IMR-90 (cell line): ENCODE data around the gene C10orf105. TPM values are rescaled to one million over a fixed set of nuclear protein-coding genes. Genes with fewer than 3 reads are reported as not detected.

Experiments used
- ATAC-seq: fragments of 200-7000 bp; cut with Tn5 transposase; 2 replicates; pipeline ENCODE4 v1.9.1; 2020; ENCODE audit warnings: low read depth, mild to moderate bottlenecking, moderate library complexity
- BruUV-seq: library from RNA; stranded (reverse); fragments of 400-500 nt; replicated peaks from 2 replicates; lab custom pipeline; 2021; lab: Mats Ljungman, UMichigan
- CTCF ChIA-PET: fragments of 300-600 bp; formaldehyde crosslinking; extraction: SDS; loops from one replicate; lab custom pipeline; 2021; ENCODE audit warnings: antibody characterized with exemption; lab: Yijun Ruan, JAX
- POLR2A ChIA-PET: fragments of 300-600 bp; sonication (Branson Sonifier 250); formaldehyde crosslinking; loops from one replicate; lab custom pipeline; 2022; ENCODE audit warnings: antibody characterized with exemption; ENCODE audit not compliant: unreplicated experiment; lab: Charles Lee
- DNase-seq: peaks from one replicate; pipeline ENCODE4 v3.0.0; 2013
- H2AFZ ChIP-seq: replicated peaks from 2 replicates; pipeline ENCODE3; 2013; ENCODE audit warnings: low read length, mild to moderate bottlenecking; ENCODE audit not compliant: poor library complexity
- H2AK5ac ChIP-seq: 2 replicates; pipeline ENCODE4 v1.6.1; 2013; ENCODE audit warnings: low read depth, low read length, inconsistent platforms
- H2AK9ac ChIP-seq: replicated peaks from 2 replicates; pipeline ENCODE3; 2013; ENCODE audit warnings: mild to moderate bottlenecking, low read depth, low read length, moderate library complexity; ENCODE audit not compliant: poor library complexity
- H2BK120ac ChIP-seq: 2 replicates; pipeline ENCODE4 v1.6.1; 2013; ENCODE audit warnings: low read depth, low read length, inconsistent platforms
- H2BK15ac ChIP-seq: 3 replicates; pipeline ENCODE4 v1.6.1; 2013; ENCODE audit warnings: low read depth, low read length, inconsistent platforms
- H2BK20ac ChIP-seq: 2 replicates; pipeline ENCODE4 v1.6.1; 2013; ENCODE audit warnings: low read depth, mild to moderate bottlenecking, inconsistent platforms, low read length, moderate library complexity
- H2BK5ac ChIP-seq: 2 replicates; pipeline ENCODE4 v1.6.1; 2013; ENCODE audit warnings: mild to moderate bottlenecking, low read depth, low read length, inconsistent platforms; ENCODE audit not compliant: poor library complexity, severe bottlenecking
- H3K14ac ChIP-seq: replicated peaks from 2 replicates; pipeline ENCODE4 v1.6.1; 2013; ENCODE audit warnings: low read depth, low read length, inconsistent platforms
- H3K18ac ChIP-seq: 2 replicates; pipeline ENCODE4 v1.6.1; 2013; ENCODE audit warnings: low read depth, low read length, control low read depth
- H3K23ac ChIP-seq: 2 replicates; pipeline ENCODE4 v1.6.1; 2013; ENCODE audit warnings: low read depth, low read length, inconsistent platforms
- H3K27ac ChIP-seq: 2 replicates; pipeline ENCODE4 v1.5.1; 2013; ENCODE audit warnings: mild to moderate bottlenecking, control low read depth, low read length; ENCODE audit not compliant: insufficient read depth
- H3K27me3 ChIP-seq: 2 replicates; pipeline ENCODE4 v1.6.1; 2013; ENCODE audit warnings: low read length; ENCODE audit not compliant: control insufficient read depth, insufficient read depth
- H3K36me3 ChIP-seq: 2 replicates; pipeline ENCODE4 v1.6.1; 2013; ENCODE audit warnings: low read length, mixed read lengths; ENCODE audit not compliant: control insufficient read depth, insufficient read depth
- H3K4ac ChIP-seq: 2 replicates; pipeline ENCODE4 v1.6.1; 2013; ENCODE audit warnings: low read depth, low read length, inconsistent platforms
- H3K4me1 ChIP-seq: 2 replicates; pipeline ENCODE4 v1.6.1; 2013; ENCODE audit warnings: low read length, mixed read lengths; ENCODE audit not compliant: control insufficient read depth, insufficient read depth
- H3K4me2 ChIP-seq: 2 replicates; pipeline ENCODE4 v1.6.1; 2013; ENCODE audit warnings: low read depth, mild to moderate bottlenecking, control low read depth, low read length, moderate library complexity
- H3K4me3 ChIP-seq: 2 replicates; pipeline ENCODE4 v1.5.1; 2013; ENCODE audit warnings: low read depth, mild to moderate bottlenecking, control low read depth, low read length, moderate library complexity; ENCODE audit not compliant: insufficient read depth
- H3K56ac ChIP-seq: 2 replicates; pipeline ENCODE4 v1.6.1; 2013; ENCODE audit warnings: low read length, inconsistent platforms; ENCODE audit not compliant: insufficient read depth; ENCODE audit errors: extremely low read depth
- H3K79me1 ChIP-seq, 2 experiments: 2 replicates each; pipeline ENCODE4 v1.6.1; 2013; ENCODE audit warnings: low read length in 2 of 2, inconsistent platforms in 1 of 2, low read depth in 1 of 2
- H3K9ac ChIP-seq: 2 replicates; pipeline ENCODE4 v1.6.1; 2013; ENCODE audit warnings: low read depth, low read length, control low read depth
- H3K9me1 ChIP-seq: 2 replicates; pipeline ENCODE4 v1.6.1; 2013; ENCODE audit warnings: low read length, inconsistent platforms; ENCODE audit not compliant: insufficient read depth
- H3K9me3 ChIP-seq: 2 replicates; pipeline ENCODE4 v1.6.1; 2013; ENCODE audit warnings: low read length; ENCODE audit not compliant: control insufficient read depth, insufficient read depth
- H4K20me1 ChIP-seq: 2 replicates; pipeline ENCODE4 v1.6.1; 2013; ENCODE audit warnings: low read length, inconsistent platforms; ENCODE audit not compliant: insufficient read depth
- H4K5ac ChIP-seq: 2 replicates; pipeline ENCODE4 v1.6.1; 2013; ENCODE audit warnings: mild to moderate bottlenecking, low read depth, low read length, control low read depth
- H4K8ac ChIP-seq, 2 experiments: 2 replicates each; pipeline ENCODE4 v1.6.1; 2013; ENCODE audit warnings: low read depth in 2 of 2, low read length in 2 of 2, control low read depth in 1 of 2, inconsistent platforms in 1 of 2
- H4K91ac ChIP-seq: 2 replicates; pipeline ENCODE4 v1.6.1; 2013; ENCODE audit warnings: low read depth, low read length, inconsistent platforms; ENCODE audit not compliant: insufficient read depth
- BHLHE40 ChIP-seq: fragments of 150-350 bp; IDR thresholded peaks from 2 replicates; pipeline ENCODE4 v1.6.1; 2016; ENCODE audit warnings: mild to moderate bottlenecking, low read depth, low read length
- CEBPB ChIP-seq: IDR thresholded peaks from 2 replicates; pipeline ENCODE4 v1.6.1; 2012; ENCODE audit warnings: low read depth, low read length, improper control_type of control experiment
- CHD1 ChIP-seq: IDR thresholded peaks from 2 replicates; pipeline ENCODE4 v1.6.1; 2012; ENCODE audit warnings: low read depth, low read length, improper control_type of control experiment
- ELK1 ChIP-seq: fragments of 150-350 bp; IDR thresholded peaks from 2 replicates; pipeline ENCODE4 v1.6.1; 2016; ENCODE audit warnings: low read depth, mild to moderate bottlenecking, low read length, moderate library complexity, borderline replicate concordance
- FOS ChIP-seq: fragments of 150-350 bp; IDR thresholded peaks from 2 replicates; pipeline ENCODE4 v1.6.1; 2016; ENCODE audit warnings: low read depth, low read length
- MAZ ChIP-seq: IDR thresholded peaks from 2 replicates; pipeline ENCODE4 v1.6.1; 2012; ENCODE audit warnings: low read depth, mild to moderate bottlenecking, low read length, improper control_type of control experiment, moderate library complexity, borderline replicate concordance
- NFE2L2 ChIP-seq: fragments of 150-350 bp; IDR thresholded peaks from 2 replicates; pipeline ENCODE4 v1.6.1; 2016; ENCODE audit warnings: low read depth, mild to moderate bottlenecking, low read length
- RAD21 ChIP-seq: IDR thresholded peaks from 2 replicates; pipeline ENCODE4 v1.6.1; 2012; ENCODE audit warnings: low read length, improper control_type of control experiment
- RCOR1 ChIP-seq: IDR thresholded peaks from 2 replicates; pipeline ENCODE4 v1.6.1; 2012; ENCODE audit warnings: mild to moderate bottlenecking, low read length, improper control_type of control experiment; ENCODE audit not compliant: insufficient replicate concordance
- SMC3 ChIP-seq: fragments of 150-350 bp; IDR thresholded peaks from 2 replicates; pipeline ENCODE4 v1.6.1; 2016; ENCODE audit warnings: low read depth, mild to moderate bottlenecking, antibody characterized with exemption, low read length, moderate library complexity
- WGBS, 2 experiments: methylation state at CpG; one replicate each; pipeline versions ENCODE4 v1.1.5 to v1.1.7; 2013; ENCODE audit warnings: missing lambda C conversion rate in 2 of 2; ENCODE audit not compliant: insufficient read length in 1 of 2; ENCODE audit errors: extremely low coverage in 2 of 2; 5-methylcytosine and 5-hydroxymethylcytosine counted together
- dilution Hi-C: fragments of 300-500 bp; cut with HindIII; formaldehyde crosslinking; loops from one replicate; pipeline ENCODE4 v1.14.3; 2018; ENCODE audit warnings: low sequenced_read_pairs; ENCODE audit not compliant: unreplicated experiment
- in situ Hi-C: fragments of 300-500 bp; cut with MboI; formaldehyde crosslinking; loops from 3 replicates; pipeline ENCODE4 v1.14.3; 2019; ENCODE audit warnings: low sequenced_read_pairs, inconsistent platforms, mixed read lengths
- intact Hi-C: fragments of 100-400 bp; cut with micrococcal nuclease; formaldehyde crosslinking; loops from 2 replicates; pipeline ENCODE4 v1.10.0; 2022
- polyA plus RNA-seq, 3 experiments: library from polyadenylated mRNA; depleted of rRNA; stranded (reverse); fragments of >200 nt; gene quantifications; 2 replicates each; pipeline ENCODE4 v1.2.3, GENCODE V29; 2012; ENCODE audit warnings: low replicate concordance in 1 of 3
- total RNA-seq: library from RNA; depleted of rRNA; stranded (reverse); fragments of >200 nt; gene quantifications from 2 replicates; pipeline ENCODE4 v1.2.3, GENCODE V29; 2012
- TF ChIP-seq, protein P1 (sequence below): conservative IDR thresholded peaks from 2 replicates; pipeline ENCODE4 v1.5.1; 2012; ENCODE audit warnings: mild to moderate bottlenecking, low read depth, low read length, improper control_type of control experiment

The C10orf105 gene
- total and polyA plus RNA-seq, 2 of the 4 experiments (the other 2 are of a cell fraction): under 0.01 TPM; not detected in 1

DNA sequence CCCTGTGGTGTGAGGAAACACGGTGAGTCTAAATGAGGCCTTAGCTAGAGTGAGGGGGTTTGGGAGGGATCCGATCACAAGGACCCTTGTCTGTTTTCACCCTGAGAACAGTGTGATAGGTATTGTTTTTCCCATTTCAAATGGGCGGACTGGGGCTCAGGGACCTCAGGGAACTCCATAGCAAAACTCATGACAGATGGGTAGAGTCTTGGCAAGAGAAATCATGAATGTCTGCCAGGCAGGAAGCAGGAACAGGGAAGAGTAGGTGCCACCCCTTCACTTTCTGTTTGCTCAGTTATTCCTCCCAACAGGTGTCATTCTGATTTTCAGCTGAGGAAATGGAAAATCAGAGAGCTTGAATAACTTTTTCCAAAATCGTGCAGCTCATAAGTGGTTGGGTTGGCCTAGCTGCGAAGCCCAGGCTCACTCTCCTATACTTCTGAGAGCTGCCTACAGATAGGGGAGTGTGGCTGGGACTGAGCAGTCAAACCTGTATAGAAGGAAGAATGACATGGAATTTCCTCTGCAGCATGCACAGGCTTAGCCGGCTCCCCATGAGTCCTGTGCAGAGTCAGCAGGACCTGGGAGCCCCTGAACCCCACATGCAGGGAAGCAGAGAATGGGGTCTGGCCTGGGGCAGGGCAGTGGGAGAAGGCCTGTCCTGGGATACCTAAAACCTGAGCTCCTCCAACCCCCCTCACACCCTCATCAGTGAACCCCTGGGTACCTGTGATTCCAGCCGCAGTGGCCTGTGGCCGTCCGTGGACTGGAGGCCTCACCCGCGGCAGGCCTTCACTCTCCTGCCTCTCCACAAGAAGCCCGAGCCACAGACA is 17.6 kb upstream of the C10orf105 start:
- Histone ChIP-seq H2BK15ac (no peak overlapping the region), H3K79me1 (no peaks in the 10 kb centered on the region), H3K4ac (no peak overlapping the region), H3K27me3 (peaks cover 25% of the 10 kb centered on the region), H4K91ac (no peak overlapping the region), H4K5ac (no peak overlapping the region), H3K9me1 (no peaks in the 10 kb centered on the region), H3K4me1 (peaks cover 2% of the 10 kb centered on the region; the same call in 1 of the 2 replicates), H2BK5ac (no peak overlapping the region), H3K9ac (no peak overlapping the region), H3K27ac (no peak overlapping the region), H3K4me3 (no peak overlapping the region), H3K23ac (no peak overlapping the region), H3K14ac (no peak overlapping the region), H2BK20ac (no peak overlapping the region), H3K56ac (no peak overlapping the region), H2AK9ac (no peak overlapping the region), H3K9me3 (no peaks in the 10 kb centered on the region; the same call in 1 of the 2 replicates), H2BK120ac (no peak overlapping the region), H2AK5ac (no peak overlapping the region), H4K20me1 (no peaks in the 10 kb centered on the region; the same call in 1 of the 2 replicates), H3K36me3 (no peaks in the 10 kb centered on the region), H3K18ac (no peak overlapping the region), H2AFZ (no peak overlapping the region), H4K8ac (no peak overlapping the region), H3K4me2 (no peak overlapping the region)
- no peak for DNase-seq
- ChIA-PET CTCF (interaction anchor here (0.5 kb wide), 1 partner anchor 96 kb away, joined by 3 read pairs; no protein-coding TSS in a partner anchor), POLR2A (no interaction called here)
- intact Hi-C loops: no loop called here
- BruUV-seq: no TSS peak
- no peak for ATAC-seq
- dilution Hi-C loops: no loop called here
- 87% methylated on average over 6 of the region's 12 CpGs; no CpG with 5 or more reads in 1 of the 2 experiments for WGBS, 2 experiments
- no peak for TF ChIP-seq MAZ
- TF ChIP-seq, protein P1, sequence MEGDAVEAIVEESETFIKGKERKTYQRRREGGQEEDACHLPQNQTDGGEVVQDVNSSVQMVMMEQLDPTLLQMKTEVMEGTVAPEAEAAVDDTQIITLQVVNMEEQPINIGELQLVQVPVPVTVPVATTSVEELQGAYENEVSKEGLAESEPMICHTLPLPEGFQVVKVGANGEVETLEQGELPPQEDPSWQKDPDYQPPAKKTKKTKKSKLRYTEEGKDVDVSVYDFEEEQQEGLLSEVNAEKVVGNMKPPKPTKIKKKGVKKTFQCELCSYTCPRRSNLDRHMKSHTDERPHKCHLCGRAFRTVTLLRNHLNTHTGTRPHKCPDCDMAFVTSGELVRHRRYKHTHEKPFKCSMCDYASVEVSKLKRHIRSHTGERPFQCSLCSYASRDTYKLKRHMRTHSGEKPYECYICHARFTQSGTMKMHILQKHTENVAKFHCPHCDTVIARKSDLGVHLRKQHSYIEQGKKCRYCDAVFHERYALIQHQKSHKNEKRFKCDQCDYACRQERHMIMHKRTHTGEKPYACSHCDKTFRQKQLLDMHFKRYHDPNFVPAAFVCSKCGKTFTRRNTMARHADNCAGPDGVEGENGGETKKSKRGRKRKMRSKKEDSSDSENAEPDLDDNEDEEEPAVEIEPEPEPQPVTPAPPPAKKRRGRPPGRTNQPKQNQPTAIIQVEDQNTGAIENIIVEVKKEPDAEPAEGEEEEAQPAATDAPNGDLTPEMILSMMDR: no peak
- no peak for TF ChIP-seq NFE2L2
- TF ChIP-seq BHLHE40: no peak
- no peak for TF ChIP-seq RCOR1
- TF ChIP-seq ELK1: no peak
- no peak for TF ChIP-seq CEBPB
- no peak for TF ChIP-seq FOS
- no peak for TF ChIP-seq RAD21
- no peak for TF ChIP-seq SMC3
- TF ChIP-seq CHD1: no peak
- in situ Hi-C loops: no loop called here
